ENCODE measurements around the gene LARGE1.

LARGE1 gene

GRCh38 chr22:33873186-33873585 is 47.1 kb downstream of the LARGE1 start:
- DNase-seq (ENCODE audit: low read depth in 1 of 2, low spot score in 1 of 2), result no peak
- H3K27ac ChIP-seq (replicated peaks), result no peak overlapping the region
- no peaks in the 10 kb centered on the region for H3K27me3 ChIP-seq (ENCODE audit: insufficient read depth, poor library complexity, severe bottlenecking)

GRCh38 chr22:33871935-33872334 is 48.3 kb downstream of the LARGE1 start:
- no peak for DNase-seq (ENCODE audit: low read depth in 1 of 2, low spot score in 1 of 2)

More at GRCh38 chr22:33873186-33873585, 47.1 kb downstream of the LARGE1 start:
- no peak for TF ChIP-seq POLR2AphosphoS5 (IDR thresholded peaks at IDR 0.05; ENCODE audit: low read depth)
- no peak for TF ChIP-seq CTCF (IDR thresholded peaks at IDR 0.05; ENCODE audit: insufficient read depth, low read length)
- no peak for TF ChIP-seq GABPA (IDR thresholded peaks at IDR 0.05; ENCODE audit: low read depth)
- TF ChIP-seq REST (IDR thresholded peaks at IDR 0.05; ENCODE audit: insufficient replicate concordance, low read depth), result no peak
- TF ChIP-seq SPI1 (IDR thresholded peaks at IDR 0.05; ENCODE audit: borderline replicate concordance, low read depth), result no peak
- no peak overlapping the region for H3K4me3 ChIP-seq (replicated peaks; ENCODE audit: insufficient read depth, low read length)

GRCh38 chr22:33869946-33870345 is 50.3 kb downstream of the LARGE1 start:
- DNase-seq (ENCODE audit: low read depth in 1 of 2, low spot score in 1 of 2), result no peak
- Histone ChIP-seq H3K27me3 (ENCODE audit: insufficient read depth, poor library complexity, severe bottlenecking) (no peaks in the 10 kb centered on the region), H3K27ac (replicated peaks) (no peak overlapping the region), H3K4me3 (replicated peaks; ENCODE audit: insufficient read depth, low read length) (no peak overlapping the region)
- TF ChIP-seq SPI1 (IDR thresholded peaks at IDR 0.05; ENCODE audit: borderline replicate concordance, low read depth) (no peak), REST (IDR thresholded peaks at IDR 0.05; ENCODE audit: insufficient replicate concordance, low read depth) (no peak), POLR2AphosphoS5 (IDR thresholded peaks at IDR 0.05; ENCODE audit: low read depth) (no peak), GABPA (IDR thresholded peaks at IDR 0.05; ENCODE audit: low read depth) (no peak), CTCF (IDR thresholded peaks at IDR 0.05; ENCODE audit: insufficient read depth, low read length) (no peak)

More at GRCh38 chr22:33871935-33872334, 48.3 kb downstream of the LARGE1 start:
- Histone ChIP-seq H3K27me3 (ENCODE audit: insufficient read depth, poor library complexity, severe bottlenecking) (no peaks in the 10 kb centered on the region), H3K27ac (replicated peaks) (no peak overlapping the region), H3K4me3 (replicated peaks; ENCODE audit: insufficient read depth, low read length) (no peak overlapping the region)
- TF ChIP-seq REST (IDR thresholded peaks at IDR 0.05; ENCODE audit: insufficient replicate concordance, low read depth) (no peak), POLR2AphosphoS5 (IDR thresholded peaks at IDR 0.05; ENCODE audit: low read depth) (no peak), SPI1 (IDR thresholded peaks at IDR 0.05; ENCODE audit: borderline replicate concordance, low read depth) (no peak), CTCF (IDR thresholded peaks at IDR 0.05; ENCODE audit: insufficient read depth, low read length) (no peak), GABPA (IDR thresholded peaks at IDR 0.05; ENCODE audit: low read depth) (no peak)
